GM10248 (cell line): Measurements from ENCODE around the gene HLA-DPA1.
"Not testable (repeated sequence)": the region's sequence is repeated elsewhere in the genome, so short reads cannot be mapped to it uniquely, and the experiment has no call there.

Experiments
- CTCF ChIA-PET: fragments of 300-600 bp; sonication (Branson Sonifier 250); formaldehyde crosslinking; extraction: SDS; loops from one replicate; lab custom pipeline; 2021; ENCODE audit warnings: antibody characterized with exemption; lab: Yijun Ruan, JAX
- POLR2A ChIA-PET: fragments of 350-650 bp; sonication (Branson Sonifier 250); formaldehyde crosslinking; extraction: SDS; loops from one replicate; lab custom pipeline; 2020; ENCODE audit warnings: antibody characterized with exemption; lab: Yijun Ruan, JAX
- DNase-seq: peaks from one replicate; pipeline ENCODE4 v3.0.0; 2012; ENCODE audit errors: extremely low spot score
- TF ChIP-seq, protein P1 (sequence below): IDR thresholded peaks from 2 replicates; pipeline ENCODE4 v1.5.1; 2012; ENCODE audit warnings: mild to moderate bottlenecking, low read depth; ENCODE audit errors: extremely low read depth, missing control alignments, control extremely low read depth

HLA-DPA1 gene

DNA sequence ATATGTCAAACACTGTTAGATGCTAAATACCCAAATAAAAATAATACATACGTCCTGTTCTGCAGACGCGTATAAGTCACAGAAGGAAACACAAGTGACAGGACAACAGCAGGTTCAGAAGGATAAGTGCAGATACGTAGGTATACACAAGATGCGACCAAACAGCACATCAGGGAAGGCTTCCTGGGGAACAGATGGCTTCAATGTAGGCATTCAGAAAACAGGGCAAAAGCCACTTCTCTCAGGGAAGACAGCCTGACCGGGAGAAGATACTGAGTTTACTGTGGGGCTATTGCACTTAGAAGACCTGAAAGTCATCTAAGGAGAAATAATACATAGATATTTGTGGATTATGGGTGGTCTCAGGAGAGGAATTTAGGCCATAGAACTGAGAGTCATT, 1.9 kb downstream of the HLA-DPA1 start:
- DNase-seq, result no peak
- POLR2A ChIA-PET, result interaction anchor here (1.1 kb wide), 1 partner anchor 42 kb away, joined by 4 read pairs; no protein-coding TSS in a partner anchor
- CTCF ChIA-PET, result interaction anchor here (1.4 to 2.1 kb wide), 4 partner anchors 9 to 57 kb away, joined by 4 to 7 read pairs (median 4); no protein-coding TSS in a partner anchor
- TF ChIP-seq, protein P1, sequence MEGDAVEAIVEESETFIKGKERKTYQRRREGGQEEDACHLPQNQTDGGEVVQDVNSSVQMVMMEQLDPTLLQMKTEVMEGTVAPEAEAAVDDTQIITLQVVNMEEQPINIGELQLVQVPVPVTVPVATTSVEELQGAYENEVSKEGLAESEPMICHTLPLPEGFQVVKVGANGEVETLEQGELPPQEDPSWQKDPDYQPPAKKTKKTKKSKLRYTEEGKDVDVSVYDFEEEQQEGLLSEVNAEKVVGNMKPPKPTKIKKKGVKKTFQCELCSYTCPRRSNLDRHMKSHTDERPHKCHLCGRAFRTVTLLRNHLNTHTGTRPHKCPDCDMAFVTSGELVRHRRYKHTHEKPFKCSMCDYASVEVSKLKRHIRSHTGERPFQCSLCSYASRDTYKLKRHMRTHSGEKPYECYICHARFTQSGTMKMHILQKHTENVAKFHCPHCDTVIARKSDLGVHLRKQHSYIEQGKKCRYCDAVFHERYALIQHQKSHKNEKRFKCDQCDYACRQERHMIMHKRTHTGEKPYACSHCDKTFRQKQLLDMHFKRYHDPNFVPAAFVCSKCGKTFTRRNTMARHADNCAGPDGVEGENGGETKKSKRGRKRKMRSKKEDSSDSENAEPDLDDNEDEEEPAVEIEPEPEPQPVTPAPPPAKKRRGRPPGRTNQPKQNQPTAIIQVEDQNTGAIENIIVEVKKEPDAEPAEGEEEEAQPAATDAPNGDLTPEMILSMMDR, result no peak

DNA sequence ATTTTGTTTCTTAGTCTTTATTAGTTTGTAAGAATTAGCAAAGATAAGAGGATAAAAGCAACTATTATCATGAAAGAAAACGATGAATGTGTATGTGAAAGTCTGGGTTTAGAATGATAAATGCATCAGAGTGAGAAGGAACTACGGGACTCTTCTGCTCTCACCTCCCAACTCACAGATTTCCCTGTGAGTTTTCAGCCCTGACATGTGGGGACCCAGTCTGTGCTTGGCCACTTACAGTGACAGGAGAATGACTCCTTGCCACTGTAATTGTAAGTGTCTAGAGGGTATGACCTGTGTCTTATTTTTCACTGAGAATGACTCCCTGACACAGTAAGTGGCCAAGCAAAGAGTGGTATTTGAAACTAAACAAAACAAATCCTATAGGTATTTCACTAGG, 2.5 kb downstream of the HLA-DPA1 start:
- no peak for DNase-seq
- ChIA-PET CTCF (interaction anchor here (1.3 to 1.5 kb wide), 2 partner anchors 49 to 56 kb away, joined by 3 to 4 read pairs; no protein-coding TSS in a partner anchor), POLR2A (no interaction called here)
- TF ChIP-seq, protein P1, result no peak

DNA sequence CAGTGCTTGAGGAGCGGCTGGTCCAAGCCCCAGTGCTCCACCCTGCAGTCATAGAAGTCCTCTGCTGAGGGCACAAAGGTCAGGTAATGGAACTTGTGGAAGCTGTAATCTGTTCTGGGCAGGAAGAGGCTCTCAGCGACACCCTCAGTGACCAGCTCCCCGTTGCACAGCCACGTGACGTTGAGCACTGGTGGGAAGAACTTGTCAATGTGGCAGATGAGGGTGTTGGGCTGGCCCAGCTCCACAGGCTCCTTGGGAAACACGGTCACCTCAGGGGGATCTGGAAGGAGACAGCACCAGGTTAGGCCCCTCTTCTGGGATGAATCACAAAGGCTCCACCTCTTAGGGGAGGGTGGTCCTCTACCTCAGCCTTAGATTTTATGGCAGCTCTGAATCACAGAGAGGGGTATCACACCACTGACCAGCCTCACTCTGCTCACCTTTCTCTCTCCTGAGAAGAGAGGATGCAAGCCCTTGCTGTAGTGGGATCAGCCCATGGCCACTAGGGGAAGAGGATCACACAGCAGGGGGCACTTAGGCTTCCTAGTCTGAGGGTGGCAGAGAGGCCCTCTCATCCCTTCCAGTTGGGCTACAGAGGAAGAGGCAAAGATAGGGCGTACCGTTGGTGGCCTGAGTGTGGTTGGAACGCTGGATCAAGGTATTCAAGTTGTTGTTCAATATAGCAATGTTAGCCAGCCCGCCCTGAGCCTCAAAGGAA, 4.3 kb downstream of the HLA-DPA1 start:
- TF ChIP-seq, protein P1, result no peak
- no peak for DNase-seq
- ChIA-PET CTCF (interaction anchor here (1.2 to 1.3 kb wide), 4 partner anchors 12 to 51 kb away, joined by 3 to 4 read pairs (median 3); no protein-coding TSS in a partner anchor), POLR2A (no interaction called here)

DNA sequence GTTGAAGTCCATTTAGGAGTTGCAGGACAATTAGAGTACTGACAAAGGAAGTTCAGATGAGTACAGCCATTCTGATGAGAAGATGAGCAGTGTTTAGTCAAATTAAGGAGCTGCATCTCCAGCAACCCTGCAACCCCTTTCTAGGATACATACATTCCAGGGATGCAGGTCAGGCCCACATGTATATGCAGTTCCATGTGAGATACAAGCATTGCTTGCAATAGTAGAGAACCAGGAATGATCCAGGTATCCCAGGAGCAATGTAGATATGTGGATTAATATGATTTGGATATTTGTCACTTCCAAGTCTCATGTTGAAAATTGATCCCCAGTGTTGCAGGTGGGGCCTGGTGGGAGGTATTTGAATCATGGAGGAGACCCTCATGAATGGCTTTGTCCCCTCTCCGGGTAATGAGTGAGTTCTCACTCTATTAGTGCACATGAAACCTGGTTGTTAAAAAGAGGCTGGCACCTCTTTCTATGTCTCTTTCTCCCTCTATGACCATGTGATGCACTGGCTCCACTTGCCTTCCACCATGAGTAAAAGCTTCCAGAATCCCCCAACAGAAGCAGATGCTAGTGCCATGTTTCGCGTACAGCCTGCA, 6.4 kb downstream of the HLA-DPA1 start:
- TF ChIP-seq, protein P1, result no peak
- POLR2A ChIA-PET, result no interaction called here
- CTCF ChIA-PET, result no interaction called here
- DNase-seq, result no peak

DNA sequence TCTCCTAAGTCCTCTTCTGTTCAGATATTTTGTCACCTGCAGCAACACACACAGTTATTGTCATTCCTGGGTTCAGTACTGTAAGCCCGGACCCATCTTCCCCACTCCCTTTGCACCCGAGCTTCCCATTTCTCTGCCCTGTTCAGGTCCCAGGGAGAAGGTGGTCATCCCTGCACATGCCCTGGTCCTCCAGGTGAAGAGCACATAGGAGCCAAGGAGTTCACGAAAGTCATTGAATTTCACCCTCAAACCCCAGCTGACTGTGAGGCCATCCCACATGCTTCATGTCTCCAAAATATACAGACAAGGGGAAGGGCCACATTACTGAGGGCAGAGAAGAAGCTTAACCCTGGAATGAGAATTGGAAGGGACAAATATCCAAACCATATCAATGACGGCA, 8.1 kb downstream of the HLA-DPA1 start:
- POLR2A ChIA-PET, result no interaction called here
- no peak for DNase-seq
- TF ChIP-seq, protein P1, result no peak
- CTCF ChIA-PET, result interaction anchor here (1.0 to 1.5 kb wide), 6 partner anchors 9 to 108 kb away, joined by 3 to 4 read pairs (median 3); no protein-coding TSS in a partner anchor

DNA sequence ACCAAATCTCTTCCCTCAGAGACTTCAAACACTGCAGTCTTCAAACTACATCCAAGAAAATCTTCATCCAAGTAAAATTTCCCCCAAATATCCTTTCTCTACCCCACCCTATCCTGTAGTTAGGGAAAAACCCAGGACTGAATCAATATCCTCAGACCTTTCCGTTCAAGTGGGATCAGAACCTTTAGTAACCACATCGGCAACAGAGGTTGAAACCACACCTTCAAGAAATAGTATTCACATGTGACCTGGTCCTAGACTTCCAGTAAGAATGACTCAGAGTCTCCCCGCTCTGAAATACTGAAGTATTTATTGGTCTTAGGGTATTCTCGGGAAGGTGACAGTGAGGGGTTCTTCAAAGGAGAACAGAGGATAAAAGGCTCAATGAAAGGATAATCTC, 8.7 kb downstream of the HLA-DPA1 start:
- TF ChIP-seq, protein P1, result no peak
- ChIA-PET CTCF (interaction anchor here (1.0 to 1.5 kb wide), 8 partner anchors 8 to 109 kb away, joined by 3 to 5 read pairs (median 3); no protein-coding TSS in a partner anchor), POLR2A (no interaction called here)
- no peak for DNase-seq

DNA sequence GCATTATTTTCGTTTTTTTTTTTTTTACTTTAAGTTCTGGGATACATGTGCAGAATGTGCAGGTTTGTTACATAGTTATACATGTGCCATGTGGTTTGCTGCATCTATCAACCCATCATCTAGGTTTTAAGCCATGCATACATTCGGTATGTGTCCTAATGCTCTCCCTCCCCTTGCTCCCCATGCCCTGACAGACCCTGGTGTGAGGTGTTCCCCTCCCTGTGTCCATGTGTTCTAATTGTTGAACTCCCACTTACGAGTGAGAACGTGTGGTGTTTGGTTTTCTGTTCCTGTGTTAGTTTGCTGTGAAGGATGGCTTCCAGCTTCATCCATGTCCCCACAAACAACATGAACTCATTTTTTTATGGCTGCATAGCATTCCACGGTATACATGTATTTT, 10.0 kb downstream of the HLA-DPA1 start:
- CTCF ChIA-PET, result interaction anchor here (1.3 kb wide), 1 partner anchor 9 kb away, joined by 5 read pairs; no protein-coding TSS in a partner anchor
- DNase-seq, POLR2A ChIA-PET: not testable (repeated sequence)
